MM.1S (cell line): ENCODE measurements around the gene CHRM4.

ENCODE experiments used
- DNase-seq: peaks from one replicate; pipeline ENCODE4 v3.0.0-alpha.2; 2015
- H2AFZ ChIP-seq: fragments of 300-600 bp; sonication (generic); 2 replicates; pipeline ENCODE4 v1.6.0; 2016; ENCODE audit warnings: antibody characterized with exemption, low read length
- H3F3A ChIP-seq: fragments of 300-600 bp; sonication (generic); 2 replicates; pipeline ENCODE4 v1.6.1; 2016; ENCODE audit warnings: mild to moderate bottlenecking, antibody characterized with exemption, low read length, moderate library complexity, mixed read lengths; ENCODE audit not compliant: insufficient read depth
- H3K27ac ChIP-seq: fragments of 300-600 bp; sonication (generic); 2 replicates; pipeline ENCODE4 v1.5.1; 2016; ENCODE audit warnings: mild to moderate bottlenecking, low read length
- H3K27me3 ChIP-seq: fragments of 300-600 bp; sonication (generic); replicated peaks from 2 replicates; pipeline ENCODE4 v1.6.0; 2016; ENCODE audit warnings: low read length; ENCODE audit not compliant: insufficient read depth
- H3K36me3 ChIP-seq: fragments of 300-600 bp; sonication (generic); replicated peaks from 2 replicates; pipeline ENCODE4 v1.6.1; 2016; ENCODE audit warnings: mild to moderate bottlenecking, low read length, mixed read lengths; ENCODE audit not compliant: insufficient read depth
- H3K4me1 ChIP-seq: fragments of 300-600 bp; sonication (generic); 2 replicates; pipeline ENCODE4 v1.6.1; 2016; ENCODE audit warnings: low read length, mixed read lengths
- H3K4me2 ChIP-seq: fragments of 300-600 bp; sonication (generic); 2 replicates; pipeline ENCODE4 v1.6.0; 2016; ENCODE audit warnings: low read depth, low read length
- H3K4me3 ChIP-seq: fragments of 300-600 bp; sonication (generic); 2 replicates; pipeline ENCODE4 v1.5.1; 2016; ENCODE audit warnings: low read length, mixed read lengths
- H3K79me2 ChIP-seq: fragments of 300-600 bp; sonication (generic); 2 replicates; pipeline ENCODE4 v1.6.1; 2016; ENCODE audit warnings: mixed run types, low read length, mixed read lengths
- H3K9ac ChIP-seq: fragments of 300-600 bp; sonication (generic); 2 replicates; pipeline ENCODE4 v1.6.1; 2016; ENCODE audit warnings: low read length, mixed read lengths
- H3K9me2 ChIP-seq: fragments of 300-600 bp; sonication (generic); replicated peaks from 2 replicates; pipeline ENCODE4 v1.6.1; 2016; ENCODE audit warnings: mild to moderate bottlenecking, low read length, mixed read lengths; ENCODE audit not compliant: insufficient read depth
- H3K9me3 ChIP-seq: fragments of 300-600 bp; sonication (generic); replicated peaks from 2 replicates; pipeline ENCODE4 v1.6.1; 2016; ENCODE audit warnings: mild to moderate bottlenecking, low read length, mixed read lengths; ENCODE audit not compliant: insufficient read depth
- H4K20me1 ChIP-seq: fragments of 300-600 bp; sonication (generic); 2 replicates; pipeline ENCODE4 v1.6.1; 2016; ENCODE audit warnings: mild to moderate bottlenecking, low read length, moderate library complexity, mixed read lengths; ENCODE audit not compliant: insufficient read depth
- EZH2 ChIP-seq: fragments of 300-600 bp; sonication (generic); optimal IDR thresholded peaks from 2 replicates; pipeline ENCODE3; 2017; ENCODE audit warnings: low read depth, mild to moderate bottlenecking, antibody characterized with exemption, low read length, mixed read lengths
- EZH2phosphoT487 ChIP-seq: fragments of 300-600 bp; sonication (generic); IDR thresholded peaks from 2 replicates; pipeline ENCODE4 v1.6.1; 2018; ENCODE audit warnings: antibody characterized with exemption, low read length
- TF ChIP-seq, protein P1 (sequence below): fragments of 300-600 bp; sonication (generic); IDR thresholded peaks from 2 replicates; pipeline ENCODE4 v1.5.1; 2016; ENCODE audit warnings: antibody characterized with exemption, low read length, mixed read lengths

Gene CHRM4

DNA sequence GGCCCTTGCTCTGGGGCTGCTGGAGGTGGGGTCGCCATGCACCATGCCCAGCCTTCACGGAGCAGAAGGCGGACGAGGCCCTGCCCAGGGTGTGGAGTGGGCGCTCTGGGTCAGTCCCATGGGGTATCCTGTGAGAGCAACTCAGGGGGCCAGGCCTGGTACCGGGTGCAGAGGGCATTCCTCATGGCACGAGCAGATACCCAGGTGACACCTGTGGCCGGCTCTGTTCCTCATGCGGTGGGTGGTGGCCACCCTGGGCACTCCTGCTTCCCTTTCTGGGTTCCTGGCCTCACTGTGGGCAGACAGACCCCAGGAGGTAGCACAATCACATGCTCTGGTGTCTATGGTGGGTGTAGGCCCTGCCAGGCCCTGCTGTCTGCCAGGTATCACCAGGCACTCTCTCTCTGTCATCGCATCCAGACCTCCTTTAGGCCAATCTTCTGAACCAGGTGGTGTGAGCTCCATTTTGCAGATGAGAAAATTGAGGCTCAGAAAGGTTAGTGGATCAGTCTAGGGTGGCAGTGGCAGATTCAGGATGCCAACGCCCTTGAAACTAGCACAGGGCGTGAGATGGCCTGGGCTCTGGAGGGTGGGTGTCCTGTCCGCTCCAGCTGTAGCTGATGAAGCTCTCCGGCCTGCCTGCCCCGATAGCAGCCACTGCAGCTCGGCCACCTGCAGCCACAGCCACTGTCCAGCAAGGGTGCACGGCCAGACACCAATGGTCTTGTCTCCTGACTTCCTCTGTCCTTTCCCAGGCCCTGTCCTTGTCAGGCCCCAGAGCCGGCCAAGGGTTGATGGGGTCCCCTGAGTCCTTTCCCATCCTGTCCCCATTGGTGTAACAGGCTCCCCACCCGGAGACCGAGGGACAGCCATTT lies 29.2 kb downstream of the CHRM4 start:
- Histone ChIP-seq H3K27ac (no peak overlapping the region), H4K20me1 (no peaks in the 10 kb centered on the region), H3K9ac (no peak overlapping the region), H3K4me2 (peak overlapping the region; percentile 84; the same call in 1 of the 2 replicates), H3K79me2 (peaks cover 25% of the 10 kb centered on the region), H3K9me3 (no peaks in the 10 kb centered on the region), H3K4me3 (no peak overlapping the region), H3F3A (no peaks in the 10 kb centered on the region), H2AFZ (no peak overlapping the region), H3K36me3 (no peaks in the 10 kb centered on the region), H3K9me2 (no peaks in the 10 kb centered on the region), H3K4me1 (no peaks in the 10 kb centered on the region), H3K27me3 (no peaks in the 10 kb centered on the region)
- TF ChIP-seq, protein P1, sequence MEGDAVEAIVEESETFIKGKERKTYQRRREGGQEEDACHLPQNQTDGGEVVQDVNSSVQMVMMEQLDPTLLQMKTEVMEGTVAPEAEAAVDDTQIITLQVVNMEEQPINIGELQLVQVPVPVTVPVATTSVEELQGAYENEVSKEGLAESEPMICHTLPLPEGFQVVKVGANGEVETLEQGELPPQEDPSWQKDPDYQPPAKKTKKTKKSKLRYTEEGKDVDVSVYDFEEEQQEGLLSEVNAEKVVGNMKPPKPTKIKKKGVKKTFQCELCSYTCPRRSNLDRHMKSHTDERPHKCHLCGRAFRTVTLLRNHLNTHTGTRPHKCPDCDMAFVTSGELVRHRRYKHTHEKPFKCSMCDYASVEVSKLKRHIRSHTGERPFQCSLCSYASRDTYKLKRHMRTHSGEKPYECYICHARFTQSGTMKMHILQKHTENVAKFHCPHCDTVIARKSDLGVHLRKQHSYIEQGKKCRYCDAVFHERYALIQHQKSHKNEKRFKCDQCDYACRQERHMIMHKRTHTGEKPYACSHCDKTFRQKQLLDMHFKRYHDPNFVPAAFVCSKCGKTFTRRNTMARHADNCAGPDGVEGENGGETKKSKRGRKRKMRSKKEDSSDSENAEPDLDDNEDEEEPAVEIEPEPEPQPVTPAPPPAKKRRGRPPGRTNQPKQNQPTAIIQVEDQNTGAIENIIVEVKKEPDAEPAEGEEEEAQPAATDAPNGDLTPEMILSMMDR = no peak
- TF ChIP-seq EZH2 = no peak
- no peak for TF ChIP-seq EZH2phosphoT487
- DNase-seq = no peak

DNA sequence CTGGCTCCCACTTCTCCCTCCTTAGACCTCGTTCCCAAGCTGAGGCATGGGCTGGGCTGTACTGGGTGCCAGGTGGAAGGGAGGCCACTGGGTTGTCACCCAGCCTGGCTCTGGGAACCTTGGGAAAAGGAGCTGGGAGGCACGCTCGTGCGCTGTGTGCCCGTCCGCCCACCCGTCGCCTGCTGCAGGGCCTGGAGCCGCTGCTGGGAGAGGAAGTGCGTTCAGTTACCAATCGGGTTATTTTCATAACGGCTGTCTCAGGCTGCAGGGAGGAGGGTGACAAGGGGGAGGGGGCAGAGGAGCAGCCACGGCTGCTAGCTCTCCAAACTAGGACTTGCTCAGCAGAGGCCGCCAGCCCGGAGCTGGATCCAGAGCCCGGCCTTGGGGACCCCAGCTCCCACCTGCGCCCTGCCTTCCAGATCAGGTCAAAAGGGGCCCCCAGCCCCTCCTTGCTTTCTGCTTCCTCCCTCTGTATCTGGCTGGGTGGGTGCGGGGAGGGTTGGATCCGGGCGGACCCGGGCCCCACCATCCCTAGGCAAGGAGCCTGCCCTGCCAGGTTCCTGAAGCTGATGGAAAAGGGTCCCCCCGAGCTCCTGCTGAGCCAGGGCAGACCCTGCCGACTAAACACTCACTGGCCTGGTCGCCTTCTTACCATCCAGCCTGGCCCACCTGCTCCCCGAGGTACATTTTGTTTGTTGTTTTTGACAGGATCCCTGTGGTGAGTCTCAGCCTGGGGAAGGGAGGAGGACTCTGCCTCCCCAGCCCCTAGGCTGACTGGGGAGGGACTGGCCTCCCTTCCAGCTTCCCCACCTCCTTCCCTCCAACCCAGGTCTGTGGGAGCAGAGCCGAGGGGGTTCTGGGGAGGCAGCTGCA lies 30.1 kb downstream of the CHRM4 start:
- peak; percentile 64 for DNase-seq
- Histone ChIP-seq H3F3A (no peaks in the 10 kb centered on the region), H3K4me3 (peak overlapping the region; percentile 49; the same call in 1 of the 2 replicates)

DNA sequence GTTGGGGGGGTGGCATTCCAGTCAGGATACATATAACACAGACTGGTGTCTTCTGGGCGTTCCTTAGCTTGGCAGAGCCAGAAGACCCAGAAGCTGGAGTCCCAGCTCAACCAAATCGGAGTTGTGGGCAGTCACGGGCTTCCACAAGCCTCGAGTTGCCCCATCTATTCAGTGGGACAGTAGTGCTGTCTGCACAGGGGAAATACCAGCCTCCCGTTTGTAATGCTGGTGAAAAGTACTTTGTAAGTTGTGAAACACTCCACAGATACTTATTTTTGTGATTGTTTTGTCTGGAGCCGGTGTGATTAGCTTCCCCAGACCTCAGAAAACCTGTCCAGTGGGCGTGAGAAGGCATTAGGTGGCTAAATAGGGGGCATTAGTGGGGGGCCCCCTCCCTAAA lies 30.7 kb downstream of the CHRM4 start:
- H3K4me2 ChIP-seq = peak overlapping the region; percentile 84
- H3K27me3 ChIP-seq = no peaks in the 10 kb centered on the region
- no peak for DNase-seq
- no peaks in the 10 kb centered on the region for H3K9me2 ChIP-seq
- H3K9ac ChIP-seq = peak overlapping the region; percentile 27; the same call in 1 of the 2 replicates
- H3K79me2 ChIP-seq = peaks cover 32% of the 10 kb centered on the region
- no peaks in the 10 kb centered on the region for H3K4me1 ChIP-seq
- H3K27ac ChIP-seq = no peak overlapping the region; the same call in 1 of the 2 replicates
- no peaks in the 10 kb centered on the region for H4K20me1 ChIP-seq
- H2AFZ ChIP-seq = peak overlapping the region; percentile 45; the same call in 1 of the 2 replicates
- no peaks in the 10 kb centered on the region for H3K36me3 ChIP-seq
- no peaks in the 10 kb centered on the region for H3F3A ChIP-seq
- H3K4me3 ChIP-seq = peak overlapping the region; percentile 49; the same call in 1 of the 2 replicates
- TF ChIP-seq, protein P1 = no peak
- TF ChIP-seq EZH2 = no peak
- no peak for TF ChIP-seq EZH2phosphoT487
- no peaks in the 10 kb centered on the region for H3K9me3 ChIP-seq

More for the DNA sequence above, 30.1 kb downstream of the CHRM4 start:
- H3K9me2 ChIP-seq = no peaks in the 10 kb centered on the region
- H3K79me2 ChIP-seq = peaks cover 28% of the 10 kb centered on the region
- H4K20me1 ChIP-seq = no peaks in the 10 kb centered on the region
- no peak for TF ChIP-seq EZH2
- TF ChIP-seq, protein P1 = no peak
- TF ChIP-seq EZH2phosphoT487 = no peak
- H3K4me1 ChIP-seq = no peaks in the 10 kb centered on the region
- H2AFZ ChIP-seq = peak overlapping the region; percentile 45; the same call in 1 of the 2 replicates
- H3K4me2 ChIP-seq = peak overlapping the region; percentile 84
- no peaks in the 10 kb centered on the region for H3K36me3 ChIP-seq
- H3K9me3 ChIP-seq = no peaks in the 10 kb centered on the region
- H3K27ac ChIP-seq = no peak overlapping the region; the same call in 1 of the 2 replicates
- no peaks in the 10 kb centered on the region for H3K27me3 ChIP-seq
- peak overlapping the region; percentile 27; the same call in 1 of the 2 replicates for H3K9ac ChIP-seq
